GM13977 (cell line): ENCODE results near the gene C1orf174.

ENCODE experiments used
- DNase-seq: peaks from one replicate; pipeline ENCODE4 v3.0.0; 2012; ENCODE audit warnings: low spot score
- in situ Hi-C: fragments of 300-500 bp; cut with MboI; formaldehyde crosslinking; loops from one replicate; pipeline ENCODE4 v1.12.0; 2022; ENCODE audit warnings: low sequenced_read_pairs, low pct_unique_long_range_greater_than_20kb, mixed read lengths, inconsistent platforms; ENCODE audit not compliant: unreplicated experiment
- TF ChIP-seq, protein P1 (sequence below): IDR thresholded peaks from 2 replicates; pipeline ENCODE4 v1.5.1; 2012; ENCODE audit warnings: mild to moderate bottlenecking, control low read depth; ENCODE audit not compliant: insufficient read depth; ENCODE audit errors: extremely low read depth, missing control alignments

C1orf174 gene

DNA sequence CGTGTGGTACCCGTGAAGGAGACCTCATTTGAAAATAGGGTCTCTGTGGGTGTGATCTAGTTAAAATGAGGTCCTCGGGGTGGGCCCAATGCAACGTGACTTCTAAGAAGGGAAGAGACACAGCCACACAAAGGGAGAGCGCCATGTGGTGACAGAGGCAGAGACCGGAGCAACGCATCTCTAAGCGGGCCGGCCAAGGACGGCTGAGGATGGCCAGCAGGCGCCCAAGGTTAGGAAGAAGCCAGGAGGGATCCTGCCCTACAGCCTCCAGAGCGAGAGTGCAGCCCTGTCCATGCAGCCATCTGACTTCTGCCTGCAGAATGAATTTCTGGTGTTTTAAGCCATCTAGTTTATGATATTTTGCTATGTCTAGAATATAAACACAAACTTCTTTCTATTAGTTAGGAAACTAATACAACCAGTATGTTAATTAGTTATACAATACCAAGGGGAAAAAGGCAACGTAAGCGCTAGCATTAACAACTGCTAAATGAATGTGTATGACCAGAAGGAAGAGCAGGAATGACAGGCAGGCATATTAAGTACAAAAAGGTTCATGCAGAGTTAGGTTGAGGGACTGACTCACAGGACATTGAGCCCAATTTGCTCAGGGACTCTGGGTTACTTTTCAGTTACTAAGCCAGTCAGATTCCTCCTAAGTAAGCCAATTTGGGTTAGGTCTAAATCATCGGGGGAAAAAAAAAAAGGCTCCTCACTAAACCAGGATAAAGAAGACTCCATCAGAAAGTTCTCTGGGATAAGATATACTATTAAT is 47.2 kb downstream of the C1orf174 start:
- in situ Hi-C loops, result no loop called here

DNA sequence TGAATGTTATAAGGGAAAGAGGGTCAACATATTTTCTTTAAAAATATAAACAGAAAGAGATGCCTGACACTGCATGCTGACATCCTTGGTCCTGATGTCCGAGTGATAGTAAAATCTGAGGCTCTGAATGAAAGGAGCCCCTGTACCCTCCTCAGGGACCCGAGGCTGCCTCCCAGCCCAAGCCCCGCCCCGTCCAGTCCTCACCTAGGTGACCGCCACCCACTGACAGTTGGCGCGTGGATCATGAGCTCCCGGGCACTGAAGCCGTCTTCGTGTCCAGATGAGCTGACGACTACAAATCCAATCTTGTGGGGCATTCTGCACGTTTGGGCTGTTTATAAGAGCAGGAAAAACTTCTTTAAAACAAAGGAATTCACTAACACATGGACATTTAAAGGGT is 48.0 kb downstream of the C1orf174 start:
- TF ChIP-seq, protein P1, sequence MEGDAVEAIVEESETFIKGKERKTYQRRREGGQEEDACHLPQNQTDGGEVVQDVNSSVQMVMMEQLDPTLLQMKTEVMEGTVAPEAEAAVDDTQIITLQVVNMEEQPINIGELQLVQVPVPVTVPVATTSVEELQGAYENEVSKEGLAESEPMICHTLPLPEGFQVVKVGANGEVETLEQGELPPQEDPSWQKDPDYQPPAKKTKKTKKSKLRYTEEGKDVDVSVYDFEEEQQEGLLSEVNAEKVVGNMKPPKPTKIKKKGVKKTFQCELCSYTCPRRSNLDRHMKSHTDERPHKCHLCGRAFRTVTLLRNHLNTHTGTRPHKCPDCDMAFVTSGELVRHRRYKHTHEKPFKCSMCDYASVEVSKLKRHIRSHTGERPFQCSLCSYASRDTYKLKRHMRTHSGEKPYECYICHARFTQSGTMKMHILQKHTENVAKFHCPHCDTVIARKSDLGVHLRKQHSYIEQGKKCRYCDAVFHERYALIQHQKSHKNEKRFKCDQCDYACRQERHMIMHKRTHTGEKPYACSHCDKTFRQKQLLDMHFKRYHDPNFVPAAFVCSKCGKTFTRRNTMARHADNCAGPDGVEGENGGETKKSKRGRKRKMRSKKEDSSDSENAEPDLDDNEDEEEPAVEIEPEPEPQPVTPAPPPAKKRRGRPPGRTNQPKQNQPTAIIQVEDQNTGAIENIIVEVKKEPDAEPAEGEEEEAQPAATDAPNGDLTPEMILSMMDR, result no peak
- in situ Hi-C loops, result no loop called here
- DNase-seq, result no peak

More for the DNA sequence above, 47.2 kb downstream of the C1orf174 start:
- DNase-seq, result no peak
- TF ChIP-seq, protein P1, result no peak

DNA sequence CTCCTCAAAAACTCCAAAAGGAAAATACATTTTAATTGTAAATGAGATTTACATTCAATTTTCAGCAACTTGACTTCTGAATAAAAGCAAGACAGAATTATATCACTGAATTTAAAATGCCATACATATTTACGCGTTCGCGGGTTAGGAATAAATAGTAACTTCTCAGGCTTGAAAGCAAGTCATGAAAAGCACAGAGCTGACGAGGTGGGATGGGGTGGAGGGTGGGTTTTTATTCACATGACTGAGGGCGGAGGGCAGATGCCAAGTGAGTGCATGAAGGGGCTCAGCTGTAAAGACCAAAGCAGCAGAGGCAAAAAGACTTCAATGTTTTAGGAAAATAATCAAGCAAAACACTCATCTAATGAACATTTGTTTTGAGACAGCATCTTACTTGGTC is 48.8 kb downstream of the C1orf174 start:
- in situ Hi-C loops, result no loop called here
- TF ChIP-seq, protein P1, result no peak

DNA sequence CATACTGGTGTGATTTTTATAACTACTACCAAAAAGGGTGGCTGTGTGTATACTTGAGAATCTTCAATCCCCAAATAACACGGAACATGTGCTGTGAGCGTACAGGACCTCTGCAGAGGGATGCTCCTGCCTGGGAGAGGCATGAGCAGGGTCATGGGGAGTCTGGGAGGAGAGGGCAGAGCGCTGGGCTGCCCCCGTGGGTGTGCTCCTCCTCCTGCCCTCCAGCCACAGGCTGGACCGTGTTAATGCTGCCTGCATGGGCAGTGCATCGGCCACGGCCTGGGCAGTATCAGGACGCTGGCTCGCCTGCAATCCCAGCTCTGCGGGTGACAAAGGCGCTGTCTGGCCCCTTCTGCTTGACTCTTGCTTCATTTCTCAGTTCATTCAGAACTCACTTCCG is 49.2 kb downstream of the C1orf174 start:
- TF ChIP-seq, protein P1, result no peak
- DNase-seq, result no peak
- in situ Hi-C loops, result no loop called here

More for the DNA sequence above, 48.8 kb downstream of the C1orf174 start:
- DNase-seq, result no peak

DNA sequence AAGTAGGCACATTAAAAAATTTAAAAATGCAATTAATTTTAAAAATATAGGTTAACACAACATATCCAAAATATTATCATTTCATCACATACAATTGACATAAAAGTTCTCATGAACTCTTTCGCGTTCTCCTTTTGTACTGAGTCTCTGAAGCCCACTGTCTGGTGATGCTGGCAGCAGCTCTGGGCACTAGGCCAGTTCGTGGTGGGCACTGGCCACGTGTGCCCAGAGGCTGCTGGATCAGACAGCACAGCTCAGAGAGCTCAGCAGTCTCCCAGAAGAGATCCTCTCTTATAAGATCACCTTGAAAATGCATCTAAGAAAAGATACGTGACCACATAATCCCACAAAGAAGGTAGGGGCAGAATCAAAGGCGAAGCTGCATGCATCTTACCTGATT is 53.0 kb downstream of the C1orf174 start:
- TF ChIP-seq, protein P1, result no peak
- in situ Hi-C loops, result no loop called here

DNA sequence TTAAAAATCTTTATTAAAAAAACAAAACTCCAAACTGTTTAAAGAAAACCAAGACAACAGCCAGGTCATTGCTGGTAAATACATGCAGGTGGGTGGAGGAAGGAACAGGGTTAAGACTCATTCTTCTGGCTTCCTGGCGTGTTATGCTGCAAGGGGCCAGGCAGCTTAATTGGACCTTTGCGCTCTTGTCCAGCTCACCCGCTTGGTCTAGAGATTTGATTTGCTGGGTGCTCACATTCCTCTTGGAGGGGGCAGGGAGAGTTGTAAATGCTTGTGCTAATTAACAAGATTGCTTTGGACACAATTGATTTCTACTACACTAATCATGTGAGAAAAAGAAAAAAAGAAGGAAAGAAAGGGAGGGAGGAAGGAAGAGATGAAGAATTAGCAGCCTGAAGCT is 53.5 kb downstream of the C1orf174 start:
- in situ Hi-C loops, result no loop called here
- DNase-seq, result no peak
- TF ChIP-seq, protein P1, result no peak

More for the DNA sequence above, 53.0 kb downstream of the C1orf174 start:
- DNase-seq, result no peak
